Memory B cell (primary cell): ENCODE data around the gene ANKRD60.

Experiments
- ATAC-seq: fragments of 150-1000 bp; cut with Tn5 transposase; 2 replicates; pipeline ENCODE4 v1.10.0; 2021; ENCODE audit warnings: low read depth, mild to moderate bottlenecking, moderate library complexity
- DNase-seq, 2 donors: peaks; one replicate each; pipeline ENCODE4 v3.0.0; 2022; ENCODE audit warnings: low spot score in 2 of 2
- H3K27ac Mint-ChIP-seq: one replicate; pipeline ENCODE4 v1.8.0; 2022; ENCODE audit warnings: mild to moderate bottlenecking, moderate library complexity, mixed read lengths
- H3K27me3 Mint-ChIP-seq: one replicate; pipeline ENCODE4 v1.8.0; 2022; ENCODE audit warnings: mixed read lengths
- H3K36me3 Mint-ChIP-seq: one replicate; pipeline ENCODE4 v1.8.0; 2022; ENCODE audit warnings: mild to moderate bottlenecking, mixed read lengths
- H3K4me1 Mint-ChIP-seq: one replicate; pipeline ENCODE4 v1.8.0; 2022; ENCODE audit warnings: mixed read lengths
- H3K4me3 Mint-ChIP-seq: one replicate; pipeline ENCODE4 v1.8.0; 2022; ENCODE audit warnings: mild to moderate bottlenecking, moderate library complexity, mixed read lengths
- H3K9me3 Mint-ChIP-seq: one replicate; pipeline ENCODE4 v1.8.0; 2022; ENCODE audit warnings: mixed read lengths

The ANKRD60 gene

GRCh38 chr20:58256307-58256706 lies 27.9 kb upstream of the ANKRD60 start:
- Mint-ChIP-seq H3K27ac (no peak overlapping the region), H3K36me3 (peaks cover 22% of the 10 kb centered on the region), H3K9me3 (no peaks in the 10 kb centered on the region), H3K27me3 (no peaks in the 10 kb centered on the region), H3K4me1 (peaks cover 17% of the 10 kb centered on the region), H3K4me3 (no peak overlapping the region)
- DNase-seq (no peak), ATAC-seq (no peak)

GRCh38 chr20:58254890-58255289 lies 26.4 kb upstream of the ANKRD60 start:
- H3K27ac Mint-ChIP-seq, result no peak overlapping the region
- DNase-seq, result no peak
- no peaks in the 10 kb centered on the region for H3K9me3 Mint-ChIP-seq
- H3K27me3 Mint-ChIP-seq, result no peaks in the 10 kb centered on the region
- no peak for ATAC-seq
- H3K4me1 Mint-ChIP-seq, result peaks cover 17% of the 10 kb centered on the region
- H3K36me3 Mint-ChIP-seq, result peaks cover 29% of the 10 kb centered on the region
- no peak overlapping the region for H3K4me3 Mint-ChIP-seq

- Mint-ChIP-seq H3K4me1 (peaks cover 3% of the 10 kb centered on the region), H3K27me3 (no peaks in the 10 kb centered on the region), H3K36me3 (peaks cover 31% of the 10 kb centered on the region), H3K9me3 (no peaks in the 10 kb centered on the region), H3K27ac (no peak overlapping the region), H3K4me3 (no peak overlapping the region)
- no peak for ATAC-seq
- no peak for DNase-seq
Measured at GRCh38 chr20:58251979-58252591, 23.6 kb upstream of the ANKRD60 start.

- H3K27me3 Mint-ChIP-seq, result no peaks in the 10 kb centered on the region
Measured at GRCh38 chr20:58251348-58251978, 23.0 kb upstream of the ANKRD60 start.

GRCh38 chr20:58246346-58246745 lies 17.9 kb upstream of the ANKRD60 start:
- DNase-seq (no peak), ATAC-seq (no peak)
- H3K4me1 Mint-ChIP-seq, result no peaks in the 10 kb centered on the region
- no peaks in the 10 kb centered on the region for H3K27me3 Mint-ChIP-seq
- H3K36me3 Mint-ChIP-seq, result peaks cover 35% of the 10 kb centered on the region
- no peak overlapping the region for H3K27ac Mint-ChIP-seq
- H3K9me3 Mint-ChIP-seq, result no peaks in the 10 kb centered on the region
- H3K4me3 Mint-ChIP-seq, result no peak overlapping the region

More at GRCh38 chr20:58251348-58251978, 23.0 kb upstream of the ANKRD60 start:
- DNase-seq (no peak), ATAC-seq (no peak)
- no peaks in the 10 kb centered on the region for H3K9me3 Mint-ChIP-seq
- H3K4me1 Mint-ChIP-seq, result no peaks in the 10 kb centered on the region
- no peak overlapping the region for H3K4me3 Mint-ChIP-seq
- H3K27ac Mint-ChIP-seq, result no peak overlapping the region
- peaks cover 31% of the 10 kb centered on the region for H3K36me3 Mint-ChIP-seq

- ATAC-seq, result no peak
Measured at GRCh38 chr20:58245931-58246330, 17.5 kb upstream of the ANKRD60 start.

GRCh38 chr20:58245181-58245891 lies 16.9 kb upstream of the ANKRD60 start:
- H3K27ac Mint-ChIP-seq, result no peak overlapping the region
- no peaks in the 10 kb centered on the region for H3K4me1 Mint-ChIP-seq
- H3K36me3 Mint-ChIP-seq, result peaks cover 28% of the 10 kb centered on the region
- ATAC-seq (no peak), DNase-seq (no peak)
- H3K4me3 Mint-ChIP-seq, result no peak overlapping the region
- no peaks in the 10 kb centered on the region for H3K27me3 Mint-ChIP-seq
- no peaks in the 10 kb centered on the region for H3K9me3 Mint-ChIP-seq

More at GRCh38 chr20:58245931-58246330, 17.5 kb upstream of the ANKRD60 start:
- no peak for DNase-seq
- Mint-ChIP-seq H3K27ac (no peak overlapping the region), H3K4me1 (no peaks in the 10 kb centered on the region), H3K9me3 (no peaks in the 10 kb centered on the region), H3K36me3 (peaks cover 32% of the 10 kb centered on the region), H3K4me3 (no peak overlapping the region), H3K27me3 (no peaks in the 10 kb centered on the region)

- DNase-seq (no peak), ATAC-seq (no peak)
- peaks cover 24% of the 10 kb centered on the region for H3K36me3 Mint-ChIP-seq
- H3K4me1 Mint-ChIP-seq, result no peaks in the 10 kb centered on the region
- no peak overlapping the region for H3K27ac Mint-ChIP-seq
- no peaks in the 10 kb centered on the region for H3K9me3 Mint-ChIP-seq
- no peaks in the 10 kb centered on the region for H3K27me3 Mint-ChIP-seq
- no peak overlapping the region for H3K4me3 Mint-ChIP-seq
Measured at GRCh38 chr20:58244517-58245030, 16.1 kb upstream of the ANKRD60 start.

GRCh38 chr20:58243653-58244410 lies 15.4 kb upstream of the ANKRD60 start:
- Mint-ChIP-seq H3K4me3 (no peak overlapping the region), H3K36me3 (peaks cover 29% of the 10 kb centered on the region), H3K9me3 (no peaks in the 10 kb centered on the region), H3K4me1 (no peaks in the 10 kb centered on the region), H3K27ac (no peak overlapping the region), H3K27me3 (no peaks in the 10 kb centered on the region)
- no peak for DNase-seq
- no peak for ATAC-seq

GRCh38 chr20:58242824-58243223 lies 14.4 kb upstream of the ANKRD60 start:
- H3K27me3 Mint-ChIP-seq, result no peaks in the 10 kb centered on the region
- H3K4me3 Mint-ChIP-seq, result no peak overlapping the region
- no peak for DNase-seq
- no peaks in the 10 kb centered on the region for H3K4me1 Mint-ChIP-seq
- H3K27ac Mint-ChIP-seq, result no peak overlapping the region
- H3K9me3 Mint-ChIP-seq, result no peaks in the 10 kb centered on the region
- ATAC-seq, result no peak
- peaks cover 27% of the 10 kb centered on the region for H3K36me3 Mint-ChIP-seq

GRCh38 chr20:58241766-58242465 lies 13.5 kb upstream of the ANKRD60 start:
- no peak overlapping the region for H3K27ac Mint-ChIP-seq
- no peak for ATAC-seq
- H3K4me1 Mint-ChIP-seq, result no peaks in the 10 kb centered on the region
- no peak overlapping the region for H3K4me3 Mint-ChIP-seq
- DNase-seq, result no peak
- H3K27me3 Mint-ChIP-seq, result no peaks in the 10 kb centered on the region
- peaks cover 22% of the 10 kb centered on the region for H3K36me3 Mint-ChIP-seq
- no peaks in the 10 kb centered on the region for H3K9me3 Mint-ChIP-seq

GRCh38 chr20:58240471-58240870 lies 12.0 kb upstream of the ANKRD60 start:
- no peak overlapping the region for H3K4me3 Mint-ChIP-seq
- H3K27me3 Mint-ChIP-seq, result no peaks in the 10 kb centered on the region
- DNase-seq (no peak), ATAC-seq (no peak)
- no peaks in the 10 kb centered on the region for H3K9me3 Mint-ChIP-seq
- H3K27ac Mint-ChIP-seq, result no peak overlapping the region
- H3K4me1 Mint-ChIP-seq, result no peaks in the 10 kb centered on the region
- peaks cover 14% of the 10 kb centered on the region for H3K36me3 Mint-ChIP-seq

- no peaks in the 10 kb centered on the region for H3K9me3 Mint-ChIP-seq
- no peaks in the 10 kb centered on the region for H3K4me1 Mint-ChIP-seq
- H3K27me3 Mint-ChIP-seq, result no peaks in the 10 kb centered on the region
- H3K36me3 Mint-ChIP-seq, result peaks cover 8% of the 10 kb centered on the region
- H3K27ac Mint-ChIP-seq, result no peak overlapping the region
- no peak for ATAC-seq
- no peak overlapping the region for H3K4me3 Mint-ChIP-seq
- DNase-seq, result no peak
Measured at GRCh38 chr20:58239216-58239615, 10.8 kb upstream of the ANKRD60 start.
